NCI-H1436 treated with DMSO at 0.1 percent for 48 hours (cell line): ENCODE measurements around the gene XKR3.
"Not testable (repeated sequence)": the region's sequence is repeated elsewhere in the genome, so short reads cannot be mapped to it uniquely, and the experiment has no call there.

Experiments used
- DNase-seq: peaks from one replicate; lab custom pipeline; 2025; lab: John Stamatoyannopoulos, UW

The XKR3 gene

GRCh38 chr22:16804882-16805281 is 20.3 kb downstream of the XKR3 start:
- DNase-seq: no peak

- no peak for DNase-seq
Measured at GRCh38 chr22:16803255-16803917, 21.8 kb downstream of the XKR3 start.

GRCh38 chr22:16801571-16801970 is 23.6 kb downstream of the XKR3 start:
- DNase-seq: no peak

GRCh38 chr22:16801088-16801487 is 24.1 kb downstream of the XKR3 start:
- no peak for DNase-seq

- no peak for DNase-seq
Measured at GRCh38 chr22:16800358-16800757, 24.9 kb downstream of the XKR3 start.

- not testable (repeated sequence) for DNase-seq
Measured at GRCh38 chr22:16795504-16795903, 29.7 kb downstream of the XKR3 start.

GRCh38 chr22:16793831-16794230 is 31.4 kb downstream of the XKR3 start:
- DNase-seq: no peak

GRCh38 chr22:16789860-16790493 is 35.2 kb downstream of the XKR3 start:
- no peak for DNase-seq

- DNase-seq: no peak
Measured at GRCh38 chr22:16783930-16784354, 41.3 kb downstream of the XKR3 start.

GRCh38 chr22:16783453-16783852 is 41.8 kb downstream of the XKR3 start:
- DNase-seq: no peak

GRCh38 chr22:16781764-16782329 is 43.4 kb downstream of the XKR3 start:
- DNase-seq: no peak

GRCh38 chr22:16781074-16781763 is 44.0 kb downstream of the XKR3 start:
- DNase-seq: no peak

- DNase-seq: no peak
Measured at GRCh38 chr22:16777284-16777924, 47.8 kb downstream of the XKR3 start.

GRCh38 chr22:16776080-16776479 is 49.1 kb downstream of the XKR3 start:
- DNase-seq: no peak

- DNase-seq: no peak
Measured at GRCh38 chr22:16774911-16775500, 50.2 kb downstream of the XKR3 start.

GRCh38 chr22:16771569-16771968 is 53.6 kb downstream of the XKR3 start:
- not testable (repeated sequence) for DNase-seq

- not testable (repeated sequence) for DNase-seq
Measured at GRCh38 chr22:16767927-16768326, 57.3 kb downstream of the XKR3 start.

GRCh38 chr22:16762224-16762623 is 63.0 kb downstream of the XKR3 start:
- DNase-seq: not testable (repeated sequence)

GRCh38 chr22:16760416-16760815 is 64.8 kb downstream of the XKR3 start:
- DNase-seq: not testable (repeated sequence)

GRCh38 chr22:16749282-16749681 is 75.9 kb downstream of the XKR3 start:
- not testable (repeated sequence) for DNase-seq

- DNase-seq: not testable (repeated sequence)
Measured at GRCh38 chr22:16748160-16748929, 76.9 kb downstream of the XKR3 start.
